Hepatocyte (in vitro differentiated cells): ENCODE results near the gene HOXA6. TPM values are rescaled to one million over a fixed set of nuclear protein-coding genes. Genes with fewer than 3 reads are reported as not detected.

ENCODE experiments used
- DNase-seq: peaks from one replicate; pipeline ENCODE4 v3.0.0-alpha.2; 2016; ENCODE audit warnings: low spot score
- H2AFZ ChIP-seq: fragments of 200-600 bp; sonication (generic); 2 replicates; pipeline ENCODE4 v1.6.0; 2016; ENCODE audit warnings: antibody characterized with exemption, mild to moderate bottlenecking
- H3K27ac ChIP-seq: fragments of 200-600 bp; sonication (generic); 2 replicates; pipeline ENCODE4 v1.5.1; 2016; ENCODE audit warnings: mild to moderate bottlenecking
- H3K27me3 ChIP-seq: fragments of 200-600 bp; sonication (generic); 2 replicates; pipeline ENCODE4 v1.6.1; 2016
- H3K36me3 ChIP-seq: fragments of 200-600 bp; sonication (generic); replicated peaks from 2 replicates; pipeline ENCODE4 v1.5.1; 2016; ENCODE audit warnings: low read depth; ENCODE audit not compliant: insufficient read depth
- H3K4me1 ChIP-seq: fragments of 200-600 bp; sonication (generic); 2 replicates; pipeline ENCODE4 v1.5.1; 2016; ENCODE audit warnings: mild to moderate bottlenecking, moderate library complexity; ENCODE audit not compliant: insufficient read depth
- H3K4me2 ChIP-seq: fragments of 200-600 bp; sonication (generic); 2 replicates; pipeline ENCODE4 v1.6.0; 2016
- H3K4me3 ChIP-seq: fragments of 200-600 bp; sonication (generic); 2 replicates; pipeline ENCODE4 v1.5.1; 2016; ENCODE audit warnings: mild to moderate bottlenecking
- H3K79me2 ChIP-seq: fragments of 200-600 bp; sonication (generic); 2 replicates; pipeline ENCODE4 v1.6.0; 2017; ENCODE audit warnings: mild to moderate bottlenecking
- H3K9me2 ChIP-seq: fragments of 200-600 bp; sonication (generic); replicated peaks from 2 replicates; pipeline ENCODE4 v1.6.0; 2017; ENCODE audit warnings: mild to moderate bottlenecking; ENCODE audit not compliant: insufficient read depth
- H3K9me3 ChIP-seq: fragments of 200-600 bp; sonication (generic); 2 replicates; pipeline ENCODE4 v1.5.1; 2016; ENCODE audit warnings: low read depth, mild to moderate bottlenecking
- H4K20me1 ChIP-seq: fragments of 200-600 bp; sonication (generic); 2 replicates; pipeline ENCODE4 v1.6.0; 2016; ENCODE audit warnings: mild to moderate bottlenecking; ENCODE audit not compliant: insufficient read depth, poor library complexity, severe bottlenecking
- CTCF ChIP-seq: fragments of 200-600 bp; sonication (generic); IDR thresholded peaks from 2 replicates; pipeline ENCODE4 v1.5.1; 2016; ENCODE audit warnings: antibody characterized with exemption, mild to moderate bottlenecking; ENCODE audit not compliant: poor library complexity
- EZH2 ChIP-seq: fragments of 200-600 bp; sonication (generic); IDR thresholded peaks from 2 replicates; pipeline ENCODE4 v1.6.1; 2016; ENCODE audit warnings: antibody characterized with exemption, mild to moderate bottlenecking, borderline replicate concordance
- EZH2phosphoT487 ChIP-seq: fragments of 200-600 bp; sonication (generic); IDR thresholded peaks from one replicate; pipeline ENCODE4 v1.6.1; 2018; ENCODE audit warnings: antibody characterized with exemption, mild to moderate bottlenecking, low read depth, moderate library complexity; ENCODE audit not compliant: unreplicated experiment, severe bottlenecking
- WGBS: methylation state at CpG from one replicate; pipeline ENCODE4 v1.1.6; 2016; ENCODE audit warnings: low lambda C conversion rate; ENCODE audit errors: missing lambda C conversion rate; 5-methylcytosine and 5-hydroxymethylcytosine counted together
- polyA plus RNA-seq: library from polyadenylated mRNA; unstranded; fragments of >200 nt; fragmentation: Nextera tagmentation; extraction: Ambion mirVana; gene quantifications from 2 replicates; pipeline ENCODE4 v1.2.1, GENCODE V29; 2016
- total RNA-seq: library from RNA; depleted of rRNA; stranded (reverse); fragments of >200 nt; gene quantifications from 2 replicates; pipeline ENCODE4 v1.2.3, GENCODE V29; 2014

Gene HOXA6
- total and polyA plus RNA-seq, 2 experiments from 2014 or later: 0.23 TPM; not detected in 1

- WGBS: 60% methylated on average over 10 of the region's 10 CpGs
- H3K27me3 ChIP-seq: peaks cover 96% of the 10 kb centered on the region
- no peak for DNase-seq
- TF ChIP-seq EZH2phosphoT487 (no peak), CTCF (no peak), EZH2 (no peak)
- no peaks in the 10 kb centered on the region for H3K9me2 ChIP-seq
- no peak overlapping the region for H2AFZ ChIP-seq
- no peak overlapping the region for H3K27ac ChIP-seq
- no peaks in the 10 kb centered on the region for H3K9me3 ChIP-seq
- H3K79me2 ChIP-seq: no peaks in the 10 kb centered on the region
- H3K4me3 ChIP-seq: no peak overlapping the region
- no peak overlapping the region for H3K4me2 ChIP-seq
- H3K4me1 ChIP-seq: peaks cover 13% of the 10 kb centered on the region
- H3K36me3 ChIP-seq: no peaks in the 10 kb centered on the region
- no peaks in the 10 kb centered on the region for H4K20me1 ChIP-seq
Observed at GRCh38 chr7:27154369-27154768, 6.8 kb upstream of the HOXA6 start.

GRCh38 chr7:27153526-27153925, 6.0 kb upstream of the HOXA6 start:
- Histone ChIP-seq H3K36me3 (no peaks in the 10 kb centered on the region), H3K4me3 (no peak overlapping the region), H2AFZ (no peak overlapping the region), H4K20me1 (no peaks in the 10 kb centered on the region), H3K9me3 (no peaks in the 10 kb centered on the region), H3K4me2 (no peak overlapping the region), H3K4me1 (peaks cover 13% of the 10 kb centered on the region), H3K27ac (no peak overlapping the region), H3K9me2 (no peaks in the 10 kb centered on the region), H3K27me3 (peaks cover 96% of the 10 kb centered on the region), H3K79me2 (no peaks in the 10 kb centered on the region)
- WGBS: 61% methylated on average over 3 of the region's 3 CpGs
- TF ChIP-seq EZH2 (no peak), EZH2phosphoT487 (no peak)
- DNase-seq: no peak

- peak overlapping the region; percentile 89 for H3K4me2 ChIP-seq
- H3K9me3 ChIP-seq: no peaks in the 10 kb centered on the region
- no peak overlapping the region for H2AFZ ChIP-seq
- no peaks in the 10 kb centered on the region for H3K9me2 ChIP-seq
- H3K4me3 ChIP-seq: no peak overlapping the region
- peaks cover 96% of the 10 kb centered on the region for H3K27me3 ChIP-seq
- TF ChIP-seq EZH2phosphoT487: no peak
- TF ChIP-seq CTCF: no peak
- no peak for TF ChIP-seq EZH2
- no peak for DNase-seq
- no peaks in the 10 kb centered on the region for H4K20me1 ChIP-seq
- peaks cover 13% of the 10 kb centered on the region for H3K4me1 ChIP-seq
- H3K27ac ChIP-seq: no peak overlapping the region
- 32% methylated on average over 21 of the region's 22 CpGs for WGBS
- no peaks in the 10 kb centered on the region for H3K36me3 ChIP-seq
- H3K79me2 ChIP-seq: no peaks in the 10 kb centered on the region
Observed at GRCh38 chr7:27152816-27153442, 5.4 kb upstream of the HOXA6 start.

GRCh38 chr7:27151931-27152815, 4.6 kb upstream of the HOXA6 start, which contains the start of gene HOXA3:
TSS of gene HOXA3 (minus strand) at chr7:27152583. CDS start at chr7:27110640, 41,943 bp downstream.
- TF ChIP-seq EZH2phosphoT487 (no peak), CTCF (no peak), EZH2 (peak; percentile 67)
- no peaks in the 10 kb centered on the region for H3K79me2 ChIP-seq
- peak within 1 kb of the TSS; percentile 18 for H2AFZ ChIP-seq
- no peak for DNase-seq
- H3K4me1 ChIP-seq: peaks cover 13% of the 10 kb centered on the region
- no peaks in the 10 kb centered on the region for H3K36me3 ChIP-seq
- WGBS: 13% methylated on average over 50 of the region's 53 CpGs
- H3K4me2 ChIP-seq: peak within 1 kb of the TSS; percentile 89
- no peaks in the 10 kb centered on the region for H3K9me3 ChIP-seq
- peaks cover 95% of the 10 kb centered on the region for H3K27me3 ChIP-seq
- H3K4me3 ChIP-seq: peak within 1 kb of the TSS; percentile 18
- no peaks in the 10 kb centered on the region for H3K9me2 ChIP-seq
- no peak within 1 kb of the TSS for H3K27ac ChIP-seq
- H4K20me1 ChIP-seq: no peaks in the 10 kb centered on the region
